GM12872 (cell line): ENCODE measurements around the gene CHST12.

Experiments
- TF ChIP-seq, protein P1 (sequence below): IDR thresholded peaks from 3 replicates; pipeline ENCODE4 v1.5.1; 2011; ENCODE audit warnings: low read depth, mild to moderate bottlenecking, low read length, moderate library complexity; ENCODE audit not compliant: insufficient read depth

Gene CHST12

GRCh38 chr7:2487586-2488271, 84.3 kb downstream of the CHST12 start:
- TF ChIP-seq, protein P1, sequence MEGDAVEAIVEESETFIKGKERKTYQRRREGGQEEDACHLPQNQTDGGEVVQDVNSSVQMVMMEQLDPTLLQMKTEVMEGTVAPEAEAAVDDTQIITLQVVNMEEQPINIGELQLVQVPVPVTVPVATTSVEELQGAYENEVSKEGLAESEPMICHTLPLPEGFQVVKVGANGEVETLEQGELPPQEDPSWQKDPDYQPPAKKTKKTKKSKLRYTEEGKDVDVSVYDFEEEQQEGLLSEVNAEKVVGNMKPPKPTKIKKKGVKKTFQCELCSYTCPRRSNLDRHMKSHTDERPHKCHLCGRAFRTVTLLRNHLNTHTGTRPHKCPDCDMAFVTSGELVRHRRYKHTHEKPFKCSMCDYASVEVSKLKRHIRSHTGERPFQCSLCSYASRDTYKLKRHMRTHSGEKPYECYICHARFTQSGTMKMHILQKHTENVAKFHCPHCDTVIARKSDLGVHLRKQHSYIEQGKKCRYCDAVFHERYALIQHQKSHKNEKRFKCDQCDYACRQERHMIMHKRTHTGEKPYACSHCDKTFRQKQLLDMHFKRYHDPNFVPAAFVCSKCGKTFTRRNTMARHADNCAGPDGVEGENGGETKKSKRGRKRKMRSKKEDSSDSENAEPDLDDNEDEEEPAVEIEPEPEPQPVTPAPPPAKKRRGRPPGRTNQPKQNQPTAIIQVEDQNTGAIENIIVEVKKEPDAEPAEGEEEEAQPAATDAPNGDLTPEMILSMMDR = no peak

GRCh38 chr7:2488272-2488645, 84.8 kb downstream of the CHST12 start:
- TF ChIP-seq, protein P1 = no peak

DNA sequence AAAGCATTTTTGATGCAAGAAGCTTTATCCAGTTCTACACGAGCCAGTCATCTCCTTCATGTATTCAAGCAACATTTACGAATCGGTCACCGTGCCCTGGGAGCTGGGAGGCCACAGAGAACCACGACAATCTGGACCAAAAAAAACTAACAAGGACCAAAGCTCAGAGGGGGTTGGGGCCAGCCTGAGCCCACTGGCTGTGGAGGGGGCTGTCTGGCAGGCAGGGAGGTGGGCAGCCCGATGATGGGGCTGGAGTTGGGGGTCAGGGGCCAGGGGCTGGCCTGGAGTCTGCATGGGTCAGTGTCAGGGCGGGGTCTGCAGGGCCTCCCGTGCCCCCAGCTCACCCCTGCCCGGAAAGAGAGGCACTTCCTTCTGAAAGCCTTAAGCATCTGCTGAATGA, 85.3 kb downstream of the CHST12 start:
- TF ChIP-seq, protein P1 = no peak

DNA sequence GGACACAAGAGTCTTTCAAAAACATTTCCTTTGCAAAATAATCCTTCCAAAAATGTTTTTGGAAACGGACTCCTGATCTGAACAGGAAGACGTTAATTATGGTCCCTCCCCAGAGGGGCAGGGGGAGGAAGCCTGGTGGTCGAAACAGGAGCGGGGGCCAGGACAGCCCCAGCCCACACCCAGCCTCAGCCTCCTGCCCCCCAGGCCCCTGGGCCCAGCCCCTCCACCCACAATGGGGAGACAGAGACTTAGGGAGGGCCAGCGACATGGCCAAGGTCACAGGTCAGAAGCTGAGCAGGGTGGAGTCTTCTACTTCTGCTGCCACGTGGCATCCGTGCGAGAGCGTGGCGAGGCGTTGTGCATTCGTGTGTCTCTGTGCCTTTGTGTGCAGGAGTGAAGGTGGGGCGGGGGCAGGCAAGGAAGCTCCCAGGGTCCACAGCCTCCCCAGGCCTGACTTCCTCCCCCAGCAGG, 86.8 kb downstream of the CHST12 start:
- TF ChIP-seq, protein P1 = no peak

GRCh38 chr7:2492038-2492437, 88.6 kb downstream of the CHST12 start:
- TF ChIP-seq, protein P1 = no peak

DNA sequence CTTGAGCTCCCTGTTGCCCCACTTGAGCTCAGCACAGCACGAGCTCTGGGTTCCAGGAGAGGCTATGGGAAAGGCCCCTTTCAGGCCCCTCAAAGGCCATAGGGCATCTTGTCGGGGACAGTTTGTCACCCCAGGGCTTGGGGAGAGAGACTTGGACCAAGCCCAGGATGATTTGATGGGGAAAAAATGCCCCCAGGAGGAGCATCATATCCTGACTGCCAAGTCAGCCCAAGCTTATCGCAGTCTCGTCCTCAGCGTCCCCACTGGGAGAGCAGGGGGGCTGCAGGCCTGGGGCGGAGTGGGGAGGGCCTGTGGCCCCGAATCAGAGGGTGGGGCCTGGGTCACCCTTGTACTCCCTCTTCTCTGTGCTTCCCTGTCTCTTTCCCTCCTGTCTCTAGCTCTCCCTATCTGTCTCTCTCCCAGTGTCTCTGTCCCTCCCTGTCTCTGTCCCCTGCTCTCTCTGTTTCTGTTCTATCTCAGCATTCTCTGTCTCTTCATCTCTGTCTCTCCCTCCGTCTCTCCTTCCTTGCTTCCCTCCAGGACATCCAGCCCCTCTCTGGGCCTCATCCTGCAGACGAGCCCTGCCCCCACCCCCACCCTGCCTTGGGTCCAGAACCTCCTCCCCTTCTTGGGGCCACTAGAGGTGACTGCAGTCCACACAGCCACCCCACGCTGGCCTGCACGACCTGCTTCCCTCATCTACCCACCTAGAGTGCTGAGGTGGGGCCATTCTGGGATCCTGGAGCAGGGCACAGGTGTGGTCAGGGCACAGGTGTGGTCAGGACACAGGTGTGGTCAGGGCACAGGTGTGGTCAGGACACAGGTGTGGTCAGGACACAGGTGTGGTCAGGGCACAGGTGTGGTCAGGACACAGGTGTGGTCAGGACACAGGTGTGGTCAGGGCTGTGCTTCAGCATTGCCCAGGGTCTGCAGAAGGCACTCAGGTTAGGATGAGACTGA, 90.1 kb downstream of the CHST12 start:
- TF ChIP-seq, protein P1 = no peak
